H1 (cell line): Measurements from ENCODE around the gene GABPB1. TPM values are rescaled to one million over a fixed set of nuclear protein-coding genes. Genes with fewer than 3 reads are reported as not detected.

Experiments used
- CTCF ChIA-PET: fragments of 300-600 bp; sonication (Branson Sonifier 250); formaldehyde crosslinking; loops from one replicate; lab custom pipeline; 2021; ENCODE audit not compliant: partially characterized antibody; lab: Charles Lee
- POLR2A ChIA-PET: fragments of 300-600 bp; sonication (Branson Sonifier 250); formaldehyde crosslinking; loops from one replicate; lab custom pipeline; 2021; ENCODE audit warnings: inconsistent platforms; ENCODE audit not compliant: partially characterized antibody; lab: Charles Lee
- DNase-seq, 2 experiments: peaks; one replicate each; pipeline versions ENCODE4 v3.0.0 to v3.0.0-alpha.2; 2010 to 2022; ENCODE audit warnings: low spot score in 2 of 2, low read depth in 1 of 2, mixed read lengths in 1 of 2
- FAIRE-seq: peaks from 2 replicates; lab custom pipeline; 2011; peaks lifted over from hg19 to GRCh38; lab: Jason Lieb, UNC
- H2AFZ ChIP-seq: 2 replicates; pipeline ENCODE4 v1.8.1; 2012; ENCODE audit warnings: low read length, inconsistent platforms
- H2AK5ac ChIP-seq: 2 replicates; pipeline ENCODE4 v1.6.1; 2013; ENCODE audit warnings: low read depth, low read length
- H2BK120ac ChIP-seq: replicated peaks from 2 replicates; pipeline ENCODE3; 2013; ENCODE audit warnings: low read depth, low read length, inconsistent platforms
- H2BK12ac ChIP-seq: 2 replicates; pipeline ENCODE4 v1.6.1; 2013; ENCODE audit warnings: low read depth, low read length
- H2BK15ac ChIP-seq: 2 replicates; pipeline ENCODE4 v1.6.1; 2013; ENCODE audit warnings: low read length
- H2BK20ac ChIP-seq: 2 replicates; pipeline ENCODE4 v1.6.1; 2013; ENCODE audit warnings: low read length
- H2BK5ac ChIP-seq: 2 replicates; pipeline ENCODE4 v1.6.1; 2013; ENCODE audit warnings: low read depth, low read length
- H3K14ac ChIP-seq: 2 replicates; pipeline ENCODE4 v1.6.1; 2013; ENCODE audit warnings: inconsistent platforms; ENCODE audit not compliant: insufficient read length
- H3K18ac ChIP-seq: 2 replicates; pipeline ENCODE4 v1.6.1; 2013; ENCODE audit warnings: low read length; ENCODE audit errors: extremely low read depth
- H3K23ac ChIP-seq: 2 replicates; pipeline ENCODE4 v1.6.1; 2013; ENCODE audit warnings: inconsistent platforms; ENCODE audit not compliant: insufficient read length
- H3K23me2 ChIP-seq: 2 replicates; pipeline ENCODE4 v1.6.1; 2013; ENCODE audit warnings: low read depth, low read length
- H3K27ac ChIP-seq: 2 replicates; pipeline ENCODE4 v1.6.1; 2011; ENCODE audit warnings: low read depth, low read length, inconsistent platforms
- H3K27me3 ChIP-seq, 4 experiments: replicated peaks in 1 of 4; 1 replicate in 1 of 4; 2 replicates in 3 of 4; pipeline versions ENCODE4 v1.6.1 to v1.8.1; 2011 to 2013; ENCODE audit warnings: low read length in 3 of 4, mild to moderate bottlenecking in 3 of 4, inconsistent platforms in 2 of 4, mixed read lengths in 2 of 4, moderate library complexity in 1 of 4; ENCODE audit not compliant: control insufficient read depth in 3 of 4, insufficient read depth in 3 of 4; ENCODE audit errors: extremely low read depth in 1 of 4
- H3K36me3 ChIP-seq, 4 experiments: 2 replicates each; pipeline versions ENCODE4 v1.6.1 to v1.8.1; 2011 to 2013; ENCODE audit warnings: mild to moderate bottlenecking in 4 of 4, low read length in 3 of 4, moderate library complexity in 2 of 4, control low read depth in 1 of 4, inconsistent platforms in 1 of 4; ENCODE audit not compliant: insufficient read depth in 4 of 4, control insufficient read depth in 2 of 4
- H3K4ac ChIP-seq: replicated peaks from 2 replicates; pipeline ENCODE3; 2013; ENCODE audit warnings: low read length, low read depth, mixed read lengths, inconsistent platforms; ENCODE audit not compliant: insufficient read length
- H3K4me1 ChIP-seq, 4 experiments: replicated peaks in 1 of 4; 1 replicate in 1 of 4; 2 replicates in 3 of 4; pipeline versions ENCODE4 v1.6.1 to v1.8.1; 2011 to 2013; ENCODE audit warnings: low read length in 3 of 4, inconsistent platforms in 2 of 4, mixed read lengths in 1 of 4; ENCODE audit not compliant: insufficient read depth in 4 of 4, control insufficient read depth in 3 of 4
- H3K4me2 ChIP-seq, 2 experiments: 2 replicates each; pipeline versions ENCODE4 v1.6.1 to v1.8.1; 2011 to 2013; ENCODE audit warnings: low read depth in 2 of 2, low read length in 2 of 2, control low read depth in 1 of 2, inconsistent platforms in 1 of 2, mild to moderate bottlenecking in 1 of 2; ENCODE audit not compliant: insufficient read depth in 1 of 2
- H3K4me3 ChIP-seq, 4 experiments: fragments of 200-600, 300-600 bp in 1 of 4; sonication (generic), shearing (Covaris generic), sonication (Bioruptor Twin) in 1 of 4; 2 replicates each; pipeline versions ENCODE4 v1.5.1 to v1.8.1; 2011 to 2016; ENCODE audit warnings: low read length in 4 of 4, low read depth in 3 of 4, control low read depth in 2 of 4, inconsistent platforms in 2 of 4, mild to moderate bottlenecking in 2 of 4, mixed read lengths in 1 of 4, moderate library complexity in 1 of 4; ENCODE audit not compliant: insufficient read depth in 2 of 4; ENCODE audit errors: extremely low read depth in 1 of 4
- H3K56ac ChIP-seq: replicated peaks from 2 replicates; pipeline ENCODE3; 2013; ENCODE audit warnings: low read depth, mild to moderate bottlenecking, mixed read lengths, low read length, inconsistent platforms; ENCODE audit not compliant: insufficient read length
- H3K79me1 ChIP-seq: 2 replicates; pipeline ENCODE4 v1.6.1; 2013; ENCODE audit warnings: low read depth, low read length, control low read depth
- H3K79me2 ChIP-seq, 2 experiments: 2 replicates each; pipeline versions ENCODE4 v1.6.1 to v1.8.1; 2012 to 2013; ENCODE audit warnings: low read length in 2 of 2, mild to moderate bottlenecking in 2 of 2, inconsistent platforms in 1 of 2; ENCODE audit not compliant: insufficient read depth in 2 of 2, control insufficient read depth in 1 of 2
- H3K9ac ChIP-seq, 4 experiments: replicated peaks in 1 of 4; 1 replicate in 1 of 4; 2 replicates in 3 of 4; pipeline versions ENCODE4 v1.6.1 to v1.8.1; 2011 to 2013; ENCODE audit warnings: low read depth in 3 of 4, low read length in 3 of 4, control low read depth in 2 of 4, mild to moderate bottlenecking in 2 of 4, moderate library complexity in 2 of 4, inconsistent platforms in 1 of 4; ENCODE audit errors: extremely low read depth in 1 of 4
- H3K9me3 ChIP-seq, 2 experiments: 2 replicates each; pipeline versions ENCODE4 v1.6.1 to v1.8.1; 2012 to 2013; ENCODE audit warnings: mild to moderate bottlenecking in 2 of 2, moderate library complexity in 2 of 2, control low read depth in 1 of 2, inconsistent platforms in 1 of 2, low read depth in 1 of 2, low read length in 1 of 2, mixed read lengths in 1 of 2; ENCODE audit not compliant: insufficient read depth in 2 of 2
- H4K20me1 ChIP-seq, 2 experiments: replicated peaks in 1 of 2; 2 replicates each; pipeline versions ENCODE3 to v1.8.1; 2011 to 2013; ENCODE audit warnings: inconsistent platforms in 2 of 2, low read length in 2 of 2, mild to moderate bottlenecking in 1 of 2; ENCODE audit not compliant: insufficient read depth in 2 of 2, control insufficient read depth in 1 of 2
- H4K5ac ChIP-seq: 2 replicates; pipeline ENCODE4 v1.6.1; 2013; ENCODE audit warnings: low read length, low read depth, mixed read lengths, inconsistent platforms; ENCODE audit not compliant: insufficient read length
- H4K8ac ChIP-seq: 2 replicates; pipeline ENCODE4 v1.8.0; 2013; ENCODE audit warnings: mild to moderate bottlenecking, moderate library complexity, low read length, inconsistent platforms; ENCODE audit not compliant: insufficient read depth; ENCODE audit errors: extremely low read depth
- H4K91ac ChIP-seq: replicated peaks from 2 replicates; pipeline ENCODE3; 2013; ENCODE audit warnings: low read length, mixed read lengths, inconsistent platforms; ENCODE audit not compliant: insufficient read length
- ASH2L ChIP-seq: fragments of 200-600, 300-600 bp; sonication (generic); IDR thresholded peaks from one replicate; pipeline ENCODE4 v1.7.1; 2017; ENCODE audit warnings: low read length
- HDAC2 ChIP-seq, 2 experiments: fragments of 300-600 bp in 1 of 2; sonication (generic) in 1 of 2; IDR thresholded peaks; 2 replicates each; pipeline ENCODE4 v1.6.1; 2011 to 2012; ENCODE audit warnings: low read depth in 2 of 2, low read length in 2 of 2, mild to moderate bottlenecking in 2 of 2, moderate library complexity in 2 of 2, borderline replicate concordance in 1 of 2, inconsistent platforms in 1 of 2
- TCF12 ChIP-seq: IDR thresholded peaks from 2 replicates; pipeline ENCODE4 v1.6.1; 2011; ENCODE audit warnings: low read depth, mild to moderate bottlenecking, low read length
- WGBS, 2 experiments: shearing (Covaris generic) in 1 of 2; methylation state at CpG; one replicate each; pipeline versions ENCODE4 v1.1.6 to v1.1.7; 2013 to 2015; ENCODE audit warnings: low lambda C conversion rate in 2 of 2, mixed read lengths in 2 of 2, inconsistent platforms in 1 of 2, low coverage in 1 of 2, missing lambda C conversion rate in 1 of 2; ENCODE audit not compliant: insufficient replicate concordance in 2 of 2, insufficient coverage in 1 of 2, insufficient read length in 1 of 2; ENCODE audit errors: extremely low coverage in 1 of 2, missing lambda C conversion rate in 1 of 2; 5-methylcytosine and 5-hydroxymethylcytosine counted together
- polyA plus RNA-seq, 7 experiments: library from polyadenylated mRNA; depleted of rRNA in 3 of 7; stranded (reverse) in 5 of 7; unstranded in 2 of 7; fragments of >200 nt in 5 of 7; fragments of 200-250 nt in 2 of 7; gene quantifications; 1 replicate in 5 of 7; 2 replicates in 1 of 7; 4 replicates in 1 of 7; pipeline versions ENCODE4 v1.2.1 to v1.2.3, GENCODE V29; 2011 to 2013; ENCODE audit warnings: missing spikeins in 2 of 7, mixed read lengths in 2 of 7
- total RNA-seq: library from RNA; stranded (reverse); fragmentation: NEBNext Ultra II Directional; extraction: Animal tissue kit (Norgen Biotek cat#: 25700); gene quantifications from 2 replicates; pipeline ENCODE4 v1.2.1, GENCODE V29; 2021

GABPB1 gene
- total and polyA plus RNA-seq, 2 of the 8 experiments (the other 6 are each of a cell fraction or from before 2014, with no cell fraction given) = 24.5 to 32.3 TPM

- peaks cover 0 to 17% (median 8%) of the 10 kb centered on the region in 4 experiments; a peak in 5 of 8 replicates for H3K36me3 ChIP-seq
- no peak overlapping the region for H3K14ac ChIP-seq
- H3K9me3 ChIP-seq = no peaks in the 10 kb centered on the region
- peaks cover 0 to 1% of the 10 kb centered on the region in 2 experiments for H4K20me1 ChIP-seq
- ChIA-PET POLR2A (no interaction called here), CTCF (no interaction called here)
- no peak for FAIRE-seq
- no peak overlapping the region for H3K4me2 ChIP-seq
- H3K18ac ChIP-seq = no peak overlapping the region
- no peak overlapping the region for H4K5ac ChIP-seq
- H2AFZ ChIP-seq = no peak overlapping the region
- H4K8ac ChIP-seq = no peak overlapping the region
- H3K27me3 ChIP-seq = no peaks in the 10 kb centered on the region
- H4K91ac ChIP-seq = no peak overlapping the region
- H3K23ac ChIP-seq = no peak overlapping the region
- H3K9ac ChIP-seq = no peak overlapping the region
- no peaks in the 10 kb centered on the region for H3K79me2 ChIP-seq
- 93% methylated on average over 2 of the region's 2 CpGs; no CpG with 5 or more reads in 1 of the 2 experiments for WGBS, 2 experiments
- no peak overlapping the region for H2BK120ac ChIP-seq
- H3K4ac ChIP-seq = no peak overlapping the region
- no peak overlapping the region for H2AK5ac ChIP-seq
- H3K4me3 ChIP-seq = no peak overlapping the region
- no peak overlapping the region for H2BK12ac ChIP-seq
- H3K27ac ChIP-seq = no peak overlapping the region
- H2BK15ac ChIP-seq = no peak overlapping the region
- no peaks in the 10 kb centered on the region for H3K4me1 ChIP-seq
- no peak overlapping the region for H3K56ac ChIP-seq
- H2BK20ac ChIP-seq = no peak overlapping the region
- no peaks in the 10 kb centered on the region for H3K79me1 ChIP-seq
- no peak overlapping the region for H2BK5ac ChIP-seq
- no peak for DNase-seq
- H3K23me2 ChIP-seq = no peaks in the 10 kb centered on the region
- no peak for TF ChIP-seq TCF12
- no peak for TF ChIP-seq ASH2L
- no peak for TF ChIP-seq HDAC2 (IDR thresholded peaks at IDR 0.05; ENCODE audit: borderline replicate concordance in 1 of 2, low read depth in 2 of 2, low read length in 2 of 2)
Measured at GRCh38 chr15:50289749-50290148, 65.2 kb downstream of the GABPB1 start.
